SHP77 treated with DMSO at 0.1 percent for 48 hours (cell line): Measurements from ENCODE around the gene FAM53A.

Experiments
- DNase-seq: peaks from one replicate; lab custom pipeline; 2025; lab: John Stamatoyannopoulos, UW

FAM53A gene

DNA sequence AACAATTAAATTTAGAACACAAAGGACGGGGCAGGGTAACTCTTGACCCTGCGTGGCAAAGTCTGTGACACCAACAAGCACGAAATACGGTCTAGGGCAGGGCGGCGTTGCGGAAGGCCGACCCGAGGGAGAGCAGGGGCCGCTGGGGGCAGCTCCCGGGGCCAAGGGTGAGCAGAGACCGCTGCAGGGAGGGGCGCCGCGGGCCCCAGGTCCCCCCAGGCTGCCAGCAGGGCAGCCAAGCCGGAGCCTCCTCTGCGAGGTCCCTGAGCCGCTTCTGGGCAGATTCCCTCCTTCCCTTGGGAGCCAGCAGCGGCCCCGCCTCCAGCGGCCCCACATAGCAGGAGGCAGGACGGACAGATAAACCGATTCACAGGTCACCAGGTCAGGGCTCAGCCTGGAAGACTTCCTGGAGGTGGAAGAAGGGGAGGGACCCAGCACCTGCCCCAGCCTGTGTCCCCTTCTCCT is 90.2 kb downstream of the FAM53A start:
- DNase-seq: no peak

DNA sequence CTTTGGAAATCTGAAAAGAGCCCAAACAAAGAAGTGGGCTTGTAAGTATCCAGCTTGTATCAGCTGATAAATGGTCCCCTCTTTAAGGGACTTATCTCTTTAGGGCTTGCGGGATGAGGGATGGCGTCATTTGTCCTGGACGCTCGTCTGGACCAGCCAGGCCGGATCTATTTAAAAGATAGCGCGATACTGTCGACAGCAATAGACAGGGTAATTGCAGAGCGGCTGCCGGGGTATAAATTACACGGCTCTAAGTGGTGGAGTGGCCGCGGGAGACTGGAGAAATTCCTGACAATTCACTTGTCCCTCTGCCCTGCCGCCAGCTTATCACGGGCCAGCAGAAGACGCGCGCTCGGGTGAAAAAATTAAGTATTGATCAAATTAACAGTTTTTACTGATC is 90.7 kb downstream of the FAM53A start:
- no peak for DNase-seq

- no peak for DNase-seq
Measured at GRCh38 chr4:1592709-1593417, 91.2 kb downstream of the FAM53A start.

GRCh38 chr4:1592068-1592708 is 91.9 kb downstream of the FAM53A start:
- DNase-seq: no peak

- no peak for DNase-seq
Measured at GRCh38 chr4:1591107-1591506, 93.0 kb downstream of the FAM53A start.

DNA sequence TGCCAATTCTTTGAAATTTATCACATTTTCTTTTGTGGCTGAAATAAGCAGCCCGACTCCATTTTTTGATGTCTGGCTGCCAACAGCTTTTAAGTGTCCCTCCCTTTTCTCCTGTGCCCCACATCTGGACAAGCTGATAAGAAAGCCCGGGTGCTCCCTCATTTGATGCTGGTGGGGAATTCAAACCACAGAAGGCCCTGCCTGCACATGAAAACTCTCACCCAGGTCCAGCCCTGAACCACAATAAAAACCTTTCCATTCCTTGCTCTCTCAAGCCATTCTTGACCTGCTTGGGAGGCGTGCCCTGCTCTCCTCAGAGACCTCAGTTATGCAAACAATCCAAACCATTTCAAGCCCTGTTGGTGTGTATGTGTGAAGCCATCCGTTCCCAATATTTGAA is 93.9 kb downstream of the FAM53A start:
- no peak for DNase-seq
